H1 (cell line): ENCODE results near the gene CLEC16A. TPM values are rescaled to one million over a fixed set of nuclear protein-coding genes. Genes with fewer than 3 reads are reported as not detected.

ENCODE experiments used
- CTCF ChIA-PET: fragments of 300-600 bp; sonication (Branson Sonifier 250); formaldehyde crosslinking; loops from one replicate; lab custom pipeline; 2021; ENCODE audit not compliant: partially characterized antibody; lab: Charles Lee
- POLR2A ChIA-PET: fragments of 300-600 bp; sonication (Branson Sonifier 250); formaldehyde crosslinking; loops from one replicate; lab custom pipeline; 2021; ENCODE audit warnings: inconsistent platforms; ENCODE audit not compliant: partially characterized antibody; lab: Charles Lee
- DNase-seq, 2 experiments: peaks; one replicate each; pipeline versions ENCODE4 v3.0.0 to v3.0.0-alpha.2; 2010 to 2022; ENCODE audit warnings: low spot score in 2 of 2, low read depth in 1 of 2, mixed read lengths in 1 of 2
- FAIRE-seq: peaks from 2 replicates; lab custom pipeline; 2011; peaks lifted over from hg19 to GRCh38; lab: Jason Lieb, UNC
- H2AFZ ChIP-seq: 2 replicates; pipeline ENCODE4 v1.8.1; 2012; ENCODE audit warnings: low read length, inconsistent platforms
- H2AK5ac ChIP-seq: 2 replicates; pipeline ENCODE4 v1.6.1; 2013; ENCODE audit warnings: low read depth, low read length
- H2BK120ac ChIP-seq: replicated peaks from 2 replicates; pipeline ENCODE3; 2013; ENCODE audit warnings: low read depth, low read length, inconsistent platforms
- H2BK12ac ChIP-seq: 2 replicates; pipeline ENCODE4 v1.6.1; 2013; ENCODE audit warnings: low read depth, low read length
- H2BK15ac ChIP-seq: 2 replicates; pipeline ENCODE4 v1.6.1; 2013; ENCODE audit warnings: low read length
- H2BK20ac ChIP-seq: 2 replicates; pipeline ENCODE4 v1.6.1; 2013; ENCODE audit warnings: low read length
- H2BK5ac ChIP-seq: 2 replicates; pipeline ENCODE4 v1.6.1; 2013; ENCODE audit warnings: low read depth, low read length
- H3K14ac ChIP-seq: 2 replicates; pipeline ENCODE4 v1.6.1; 2013; ENCODE audit warnings: inconsistent platforms; ENCODE audit not compliant: insufficient read length
- H3K18ac ChIP-seq: 2 replicates; pipeline ENCODE4 v1.6.1; 2013; ENCODE audit warnings: low read length; ENCODE audit errors: extremely low read depth
- H3K23ac ChIP-seq: 2 replicates; pipeline ENCODE4 v1.6.1; 2013; ENCODE audit warnings: inconsistent platforms; ENCODE audit not compliant: insufficient read length
- H3K23me2 ChIP-seq: 2 replicates; pipeline ENCODE4 v1.6.1; 2013; ENCODE audit warnings: low read depth, low read length
- H3K27ac ChIP-seq: 2 replicates; pipeline ENCODE4 v1.6.1; 2011; ENCODE audit warnings: low read depth, low read length, inconsistent platforms
- H3K27me3 ChIP-seq, 4 experiments: replicated peaks in 1 of 4; 1 replicate in 1 of 4; 2 replicates in 3 of 4; pipeline versions ENCODE4 v1.6.1 to v1.8.1; 2011 to 2013; ENCODE audit warnings: low read length in 3 of 4, mild to moderate bottlenecking in 3 of 4, inconsistent platforms in 2 of 4, mixed read lengths in 2 of 4, moderate library complexity in 1 of 4; ENCODE audit not compliant: control insufficient read depth in 3 of 4, insufficient read depth in 3 of 4; ENCODE audit errors: extremely low read depth in 1 of 4
- H3K36me3 ChIP-seq, 4 experiments: 2 replicates each; pipeline versions ENCODE4 v1.6.1 to v1.8.1; 2011 to 2013; ENCODE audit warnings: mild to moderate bottlenecking in 4 of 4, low read length in 3 of 4, moderate library complexity in 2 of 4, control low read depth in 1 of 4, inconsistent platforms in 1 of 4; ENCODE audit not compliant: insufficient read depth in 4 of 4, control insufficient read depth in 2 of 4
- H3K4ac ChIP-seq: replicated peaks from 2 replicates; pipeline ENCODE3; 2013; ENCODE audit warnings: low read length, low read depth, mixed read lengths, inconsistent platforms; ENCODE audit not compliant: insufficient read length
- H3K4me1 ChIP-seq, 4 experiments: replicated peaks in 1 of 4; 1 replicate in 1 of 4; 2 replicates in 3 of 4; pipeline versions ENCODE4 v1.6.1 to v1.8.1; 2011 to 2013; ENCODE audit warnings: low read length in 3 of 4, inconsistent platforms in 2 of 4, mixed read lengths in 1 of 4; ENCODE audit not compliant: insufficient read depth in 4 of 4, control insufficient read depth in 3 of 4
- H3K4me2 ChIP-seq, 2 experiments: 2 replicates each; pipeline versions ENCODE4 v1.6.1 to v1.8.1; 2011 to 2013; ENCODE audit warnings: low read depth in 2 of 2, low read length in 2 of 2, control low read depth in 1 of 2, inconsistent platforms in 1 of 2, mild to moderate bottlenecking in 1 of 2; ENCODE audit not compliant: insufficient read depth in 1 of 2
- H3K4me3 ChIP-seq, 4 experiments: fragments of 200-600, 300-600 bp in 1 of 4; sonication (generic), shearing (Covaris generic), sonication (Bioruptor Twin) in 1 of 4; 2 replicates each; pipeline versions ENCODE4 v1.5.1 to v1.8.1; 2011 to 2016; ENCODE audit warnings: low read length in 4 of 4, low read depth in 3 of 4, control low read depth in 2 of 4, inconsistent platforms in 2 of 4, mild to moderate bottlenecking in 2 of 4, mixed read lengths in 1 of 4, moderate library complexity in 1 of 4; ENCODE audit not compliant: insufficient read depth in 2 of 4; ENCODE audit errors: extremely low read depth in 1 of 4
- H3K56ac ChIP-seq: replicated peaks from 2 replicates; pipeline ENCODE3; 2013; ENCODE audit warnings: low read depth, mild to moderate bottlenecking, mixed read lengths, low read length, inconsistent platforms; ENCODE audit not compliant: insufficient read length
- H3K79me1 ChIP-seq: 2 replicates; pipeline ENCODE4 v1.6.1; 2013; ENCODE audit warnings: low read depth, low read length, control low read depth
- H3K79me2 ChIP-seq, 2 experiments: 2 replicates each; pipeline versions ENCODE4 v1.6.1 to v1.8.1; 2012 to 2013; ENCODE audit warnings: low read length in 2 of 2, mild to moderate bottlenecking in 2 of 2, inconsistent platforms in 1 of 2; ENCODE audit not compliant: insufficient read depth in 2 of 2, control insufficient read depth in 1 of 2
- H3K9ac ChIP-seq, 4 experiments: replicated peaks in 1 of 4; 1 replicate in 1 of 4; 2 replicates in 3 of 4; pipeline versions ENCODE4 v1.6.1 to v1.8.1; 2011 to 2013; ENCODE audit warnings: low read depth in 3 of 4, low read length in 3 of 4, control low read depth in 2 of 4, mild to moderate bottlenecking in 2 of 4, moderate library complexity in 2 of 4, inconsistent platforms in 1 of 4; ENCODE audit errors: extremely low read depth in 1 of 4
- H3K9me3 ChIP-seq, 2 experiments: 2 replicates each; pipeline versions ENCODE4 v1.6.1 to v1.8.1; 2012 to 2013; ENCODE audit warnings: mild to moderate bottlenecking in 2 of 2, moderate library complexity in 2 of 2, control low read depth in 1 of 2, inconsistent platforms in 1 of 2, low read depth in 1 of 2, low read length in 1 of 2, mixed read lengths in 1 of 2; ENCODE audit not compliant: insufficient read depth in 2 of 2
- H4K20me1 ChIP-seq, 2 experiments: replicated peaks in 1 of 2; 2 replicates each; pipeline versions ENCODE3 to v1.8.1; 2011 to 2013; ENCODE audit warnings: inconsistent platforms in 2 of 2, low read length in 2 of 2, mild to moderate bottlenecking in 1 of 2; ENCODE audit not compliant: insufficient read depth in 2 of 2, control insufficient read depth in 1 of 2
- H4K5ac ChIP-seq: 2 replicates; pipeline ENCODE4 v1.6.1; 2013; ENCODE audit warnings: low read length, low read depth, mixed read lengths, inconsistent platforms; ENCODE audit not compliant: insufficient read length
- H4K8ac ChIP-seq: 2 replicates; pipeline ENCODE4 v1.8.0; 2013; ENCODE audit warnings: mild to moderate bottlenecking, moderate library complexity, low read length, inconsistent platforms; ENCODE audit not compliant: insufficient read depth; ENCODE audit errors: extremely low read depth
- H4K91ac ChIP-seq: replicated peaks from 2 replicates; pipeline ENCODE3; 2013; ENCODE audit warnings: low read length, mixed read lengths, inconsistent platforms; ENCODE audit not compliant: insufficient read length
- ATF2 ChIP-seq: IDR thresholded peaks from 2 replicates; pipeline ENCODE4 v1.6.1; 2012; ENCODE audit warnings: low read length, inconsistent platforms
- ATF3 ChIP-seq: IDR thresholded peaks from 2 replicates; pipeline ENCODE4 v1.6.1; 2011; ENCODE audit warnings: low read depth, mild to moderate bottlenecking, low read length; ENCODE audit not compliant: insufficient read depth
- BACH1 ChIP-seq: IDR thresholded peaks from 2 replicates; pipeline ENCODE4 v1.6.1; 2012; ENCODE audit warnings: low read length, improper control_type of control experiment
- CHD1 ChIP-seq: IDR thresholded peaks from 2 replicates; pipeline ENCODE4 v1.6.1; 2012; ENCODE audit warnings: low read depth, low read length, improper control_type of control experiment
- GABPA ChIP-seq: IDR thresholded peaks from 2 replicates; pipeline ENCODE4 v1.6.1; 2011; ENCODE audit warnings: mild to moderate bottlenecking, low read length, moderate library complexity, borderline replicate concordance; ENCODE audit not compliant: insufficient read depth
- JUN ChIP-seq: IDR thresholded peaks from 2 replicates; pipeline ENCODE4 v1.6.1; 2011; ENCODE audit warnings: low read depth, mild to moderate bottlenecking, improper control_type of control experiment, low read length
- KDM5A ChIP-seq: fragments of 200-600 bp; IDR thresholded peaks from 2 replicates; pipeline ENCODE4 v1.7.1; 2012; ENCODE audit warnings: mild to moderate bottlenecking, low read length, inconsistent platforms, mixed read lengths
- SP1 ChIP-seq: IDR thresholded peaks from 2 replicates; pipeline ENCODE4 v1.6.1; 2011; ENCODE audit warnings: low read depth, low read length
- TAF7 ChIP-seq: optimal IDR thresholded peaks from 2 replicates; pipeline ENCODE3; 2011; ENCODE audit warnings: low read depth, mild to moderate bottlenecking, inconsistent platforms, low read length, moderate library complexity, borderline replicate concordance
- USF2 ChIP-seq: IDR thresholded peaks from 2 replicates; pipeline ENCODE4 v1.6.1; 2011; ENCODE audit warnings: low read length, improper control_type of control experiment
- ZNF274 ChIP-seq: IDR thresholded peaks from 2 replicates; pipeline ENCODE4 v1.7.0; 2012; ENCODE audit warnings: low read length, borderline replicate concordance; ENCODE audit errors: extremely low read depth
- WGBS, 2 experiments: shearing (Covaris generic) in 1 of 2; methylation state at CpG; one replicate each; pipeline versions ENCODE4 v1.1.6 to v1.1.7; 2013 to 2015; ENCODE audit warnings: low lambda C conversion rate in 2 of 2, mixed read lengths in 2 of 2, inconsistent platforms in 1 of 2, low coverage in 1 of 2, missing lambda C conversion rate in 1 of 2; ENCODE audit not compliant: insufficient replicate concordance in 2 of 2, insufficient coverage in 1 of 2, insufficient read length in 1 of 2; ENCODE audit errors: extremely low coverage in 1 of 2, missing lambda C conversion rate in 1 of 2; 5-methylcytosine and 5-hydroxymethylcytosine counted together
- polyA plus RNA-seq, 7 experiments: library from polyadenylated mRNA; depleted of rRNA in 3 of 7; stranded (reverse) in 5 of 7; unstranded in 2 of 7; fragments of >200 nt in 5 of 7; fragments of 200-250 nt in 2 of 7; gene quantifications; 1 replicate in 5 of 7; 2 replicates in 1 of 7; 4 replicates in 1 of 7; pipeline versions ENCODE4 v1.2.1 to v1.2.3, GENCODE V29; 2011 to 2013; ENCODE audit warnings: missing spikeins in 2 of 7, mixed read lengths in 2 of 7
- total RNA-seq: library from RNA; stranded (reverse); fragmentation: NEBNext Ultra II Directional; extraction: Animal tissue kit (Norgen Biotek cat#: 25700); gene quantifications from 2 replicates; pipeline ENCODE4 v1.2.1, GENCODE V29; 2021

CLEC16A gene
- total and polyA plus RNA-seq, 2 of the 8 experiments (the other 6 are each of a cell fraction or from before 2014, with no cell fraction given) = 7.6 to 19.3 TPM

GRCh38 chr16:11012841-11013240 lies 68.5 kb downstream of the CLEC16A start:
- no peak overlapping the region for H2BK15ac ChIP-seq
- no peak overlapping the region for H4K5ac ChIP-seq
- no peak for DNase-seq
- H3K27ac ChIP-seq = no peak overlapping the region
- H3K14ac ChIP-seq = no peak overlapping the region
- no peak overlapping the region for H2BK20ac ChIP-seq
- no peak overlapping the region for H2AK5ac ChIP-seq
- H3K36me3 ChIP-seq = no peaks in the 10 kb centered on the region; a peak in 1 of 8 replicates
- no peak overlapping the region for H3K18ac ChIP-seq
- CTCF ChIA-PET = interaction anchor here (0.9 to 1.7 kb wide), 4 partner anchors 10 to 343 kb away, joined by 3 to 5 read pairs (median 4); no protein-coding TSS in a partner anchor
- no peaks in the 10 kb centered on the region for H3K79me2 ChIP-seq
- H3K4me2 ChIP-seq = no peak overlapping the region
- no peaks in the 10 kb centered on the region for H4K20me1 ChIP-seq
- no peak overlapping the region for H3K23ac ChIP-seq
- no peak overlapping the region for H3K56ac ChIP-seq
- no peaks in the 10 kb centered on the region for H3K9me3 ChIP-seq
- H2BK5ac ChIP-seq = no peak overlapping the region
- no peaks in the 10 kb centered on the region for H3K4me1 ChIP-seq
- POLR2A ChIA-PET = no interaction called here
- no peak overlapping the region for H2BK12ac ChIP-seq
- no peak overlapping the region for H2BK120ac ChIP-seq
- H4K8ac ChIP-seq = no peak overlapping the region
- no peak overlapping the region for H2AFZ ChIP-seq
- no peaks in the 10 kb centered on the region for H3K23me2 ChIP-seq
- no peak for FAIRE-seq
- H3K9ac ChIP-seq = no peak overlapping the region
- no peak overlapping the region for H3K4me3 ChIP-seq
- H3K4ac ChIP-seq = no peak overlapping the region
- H4K91ac ChIP-seq = no peak overlapping the region
- no peaks in the 10 kb centered on the region; the same call in 1 of the 2 replicates for H3K79me1 ChIP-seq
- 87% methylated on average over 8 of the region's 8 CpGs; no CpG with 5 or more reads in 1 of the 2 experiments for WGBS, 2 experiments
- H3K27me3 ChIP-seq = no peaks in the 10 kb centered on the region
- TF ChIP-seq TAF7 (no peak), JUN (no peak), SP1 (no peak), ZNF274 (no peak), KDM5A (no peak), ATF2 (no peak), GABPA (no peak), ATF3 (no peak), BACH1 (no peak), USF2 (no peak), CHD1 (no peak)
